IMR-90 (cell line): ENCODE measurements around the gene PRLH. TPM values are rescaled to one million over a fixed set of nuclear protein-coding genes. Genes with fewer than 3 reads are reported as not detected.

Experiments used
- ATAC-seq: fragments of 200-7000 bp; cut with Tn5 transposase; 2 replicates; pipeline ENCODE4 v1.9.1; 2020; ENCODE audit warnings: low read depth, mild to moderate bottlenecking, moderate library complexity
- BruUV-seq: library from RNA; stranded (reverse); fragments of 400-500 nt; replicated peaks from 2 replicates; lab custom pipeline; 2021; lab: Mats Ljungman, UMichigan
- CTCF ChIA-PET: fragments of 300-600 bp; formaldehyde crosslinking; extraction: SDS; loops from one replicate; lab custom pipeline; 2021; ENCODE audit warnings: antibody characterized with exemption; lab: Yijun Ruan, JAX
- POLR2A ChIA-PET: fragments of 300-600 bp; sonication (Branson Sonifier 250); formaldehyde crosslinking; loops from one replicate; lab custom pipeline; 2022; ENCODE audit warnings: antibody characterized with exemption; ENCODE audit not compliant: unreplicated experiment; lab: Charles Lee
- DNase-seq: peaks from one replicate; pipeline ENCODE4 v3.0.0; 2013
- H2AFZ ChIP-seq: replicated peaks from 2 replicates; pipeline ENCODE3; 2013; ENCODE audit warnings: low read length, mild to moderate bottlenecking; ENCODE audit not compliant: poor library complexity
- H2AK5ac ChIP-seq: 2 replicates; pipeline ENCODE4 v1.6.1; 2013; ENCODE audit warnings: low read depth, low read length, inconsistent platforms
- H2AK9ac ChIP-seq: replicated peaks from 2 replicates; pipeline ENCODE3; 2013; ENCODE audit warnings: mild to moderate bottlenecking, low read depth, low read length, moderate library complexity; ENCODE audit not compliant: poor library complexity
- H2BK120ac ChIP-seq: 2 replicates; pipeline ENCODE4 v1.6.1; 2013; ENCODE audit warnings: low read depth, low read length, inconsistent platforms
- H2BK15ac ChIP-seq: 3 replicates; pipeline ENCODE4 v1.6.1; 2013; ENCODE audit warnings: low read depth, low read length, inconsistent platforms
- H2BK20ac ChIP-seq: 2 replicates; pipeline ENCODE4 v1.6.1; 2013; ENCODE audit warnings: low read depth, mild to moderate bottlenecking, inconsistent platforms, low read length, moderate library complexity
- H2BK5ac ChIP-seq: 2 replicates; pipeline ENCODE4 v1.6.1; 2013; ENCODE audit warnings: mild to moderate bottlenecking, low read depth, low read length, inconsistent platforms; ENCODE audit not compliant: poor library complexity, severe bottlenecking
- H3K14ac ChIP-seq: replicated peaks from 2 replicates; pipeline ENCODE4 v1.6.1; 2013; ENCODE audit warnings: low read depth, low read length, inconsistent platforms
- H3K18ac ChIP-seq: 2 replicates; pipeline ENCODE4 v1.6.1; 2013; ENCODE audit warnings: low read depth, low read length, control low read depth
- H3K23ac ChIP-seq: 2 replicates; pipeline ENCODE4 v1.6.1; 2013; ENCODE audit warnings: low read depth, low read length, inconsistent platforms
- H3K27ac ChIP-seq: 2 replicates; pipeline ENCODE4 v1.5.1; 2013; ENCODE audit warnings: mild to moderate bottlenecking, control low read depth, low read length; ENCODE audit not compliant: insufficient read depth
- H3K27me3 ChIP-seq: 2 replicates; pipeline ENCODE4 v1.6.1; 2013; ENCODE audit warnings: low read length; ENCODE audit not compliant: control insufficient read depth, insufficient read depth
- H3K36me3 ChIP-seq: 2 replicates; pipeline ENCODE4 v1.6.1; 2013; ENCODE audit warnings: low read length, mixed read lengths; ENCODE audit not compliant: control insufficient read depth, insufficient read depth
- H3K4ac ChIP-seq: 2 replicates; pipeline ENCODE4 v1.6.1; 2013; ENCODE audit warnings: low read depth, low read length, inconsistent platforms
- H3K4me1 ChIP-seq: 2 replicates; pipeline ENCODE4 v1.6.1; 2013; ENCODE audit warnings: low read length, mixed read lengths; ENCODE audit not compliant: control insufficient read depth, insufficient read depth
- H3K4me2 ChIP-seq: 2 replicates; pipeline ENCODE4 v1.6.1; 2013; ENCODE audit warnings: low read depth, mild to moderate bottlenecking, control low read depth, low read length, moderate library complexity
- H3K4me3 ChIP-seq: 2 replicates; pipeline ENCODE4 v1.5.1; 2013; ENCODE audit warnings: low read depth, mild to moderate bottlenecking, control low read depth, low read length, moderate library complexity; ENCODE audit not compliant: insufficient read depth
- H3K56ac ChIP-seq: 2 replicates; pipeline ENCODE4 v1.6.1; 2013; ENCODE audit warnings: low read length, inconsistent platforms; ENCODE audit not compliant: insufficient read depth; ENCODE audit errors: extremely low read depth
- H3K79me1 ChIP-seq, 2 experiments: 2 replicates each; pipeline ENCODE4 v1.6.1; 2013; ENCODE audit warnings: low read length in 2 of 2, inconsistent platforms in 1 of 2, low read depth in 1 of 2
- H3K9ac ChIP-seq: 2 replicates; pipeline ENCODE4 v1.6.1; 2013; ENCODE audit warnings: low read depth, low read length, control low read depth
- H3K9me1 ChIP-seq: 2 replicates; pipeline ENCODE4 v1.6.1; 2013; ENCODE audit warnings: low read length, inconsistent platforms; ENCODE audit not compliant: insufficient read depth
- H3K9me3 ChIP-seq: 2 replicates; pipeline ENCODE4 v1.6.1; 2013; ENCODE audit warnings: low read length; ENCODE audit not compliant: control insufficient read depth, insufficient read depth
- H4K20me1 ChIP-seq: 2 replicates; pipeline ENCODE4 v1.6.1; 2013; ENCODE audit warnings: low read length, inconsistent platforms; ENCODE audit not compliant: insufficient read depth
- H4K5ac ChIP-seq: 2 replicates; pipeline ENCODE4 v1.6.1; 2013; ENCODE audit warnings: mild to moderate bottlenecking, low read depth, low read length, control low read depth
- H4K8ac ChIP-seq, 2 experiments: 2 replicates each; pipeline ENCODE4 v1.6.1; 2013; ENCODE audit warnings: low read depth in 2 of 2, low read length in 2 of 2, control low read depth in 1 of 2, inconsistent platforms in 1 of 2
- H4K91ac ChIP-seq: 2 replicates; pipeline ENCODE4 v1.6.1; 2013; ENCODE audit warnings: low read depth, low read length, inconsistent platforms; ENCODE audit not compliant: insufficient read depth
- BHLHE40 ChIP-seq: fragments of 150-350 bp; IDR thresholded peaks from 2 replicates; pipeline ENCODE4 v1.6.1; 2016; ENCODE audit warnings: mild to moderate bottlenecking, low read depth, low read length
- NFE2L2 ChIP-seq: fragments of 150-350 bp; IDR thresholded peaks from 2 replicates; pipeline ENCODE4 v1.6.1; 2016; ENCODE audit warnings: low read depth, mild to moderate bottlenecking, low read length
- RCOR1 ChIP-seq: IDR thresholded peaks from 2 replicates; pipeline ENCODE4 v1.6.1; 2012; ENCODE audit warnings: mild to moderate bottlenecking, low read length, improper control_type of control experiment; ENCODE audit not compliant: insufficient replicate concordance
- WGBS, 2 experiments: methylation state at CpG; one replicate each; pipeline versions ENCODE4 v1.1.5 to v1.1.7; 2013; ENCODE audit warnings: missing lambda C conversion rate in 2 of 2; ENCODE audit not compliant: insufficient read length in 1 of 2; ENCODE audit errors: extremely low coverage in 2 of 2; 5-methylcytosine and 5-hydroxymethylcytosine counted together
- dilution Hi-C: fragments of 300-500 bp; cut with HindIII; formaldehyde crosslinking; loops from one replicate; pipeline ENCODE4 v1.14.3; 2018; ENCODE audit warnings: low sequenced_read_pairs; ENCODE audit not compliant: unreplicated experiment
- in situ Hi-C: fragments of 300-500 bp; cut with MboI; formaldehyde crosslinking; loops from 3 replicates; pipeline ENCODE4 v1.14.3; 2019; ENCODE audit warnings: low sequenced_read_pairs, inconsistent platforms, mixed read lengths
- intact Hi-C: fragments of 100-400 bp; cut with micrococcal nuclease; formaldehyde crosslinking; loops from 2 replicates; pipeline ENCODE4 v1.10.0; 2022
- polyA plus RNA-seq, 3 experiments: library from polyadenylated mRNA; depleted of rRNA; stranded (reverse); fragments of >200 nt; gene quantifications; 2 replicates each; pipeline ENCODE4 v1.2.3, GENCODE V29; 2012; ENCODE audit warnings: low replicate concordance in 1 of 3
- total RNA-seq: library from RNA; depleted of rRNA; stranded (reverse); fragments of >200 nt; gene quantifications from 2 replicates; pipeline ENCODE4 v1.2.3, GENCODE V29; 2012

PRLH gene
- total and polyA plus RNA-seq, 2 of the 4 experiments (the other 2 are of a cell fraction), result not detected

DNA sequence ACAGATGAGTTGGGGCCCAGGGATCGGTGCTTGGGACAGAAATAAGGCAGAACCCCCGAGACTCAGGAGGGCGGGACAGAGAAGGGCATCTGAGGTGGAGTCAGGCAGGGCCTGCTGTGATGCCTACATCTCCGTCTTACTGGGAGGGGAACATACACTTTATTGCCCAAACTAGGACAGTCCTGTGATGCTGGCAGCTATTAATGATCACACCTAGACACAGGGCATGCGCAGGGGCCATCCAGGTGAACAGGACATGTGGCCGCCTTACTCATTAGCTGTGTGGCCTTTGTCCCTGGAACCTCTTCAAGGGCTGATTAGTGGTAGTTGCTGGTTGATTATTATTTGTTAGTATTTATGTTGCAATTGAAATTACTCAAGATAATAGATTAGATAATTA lies 46.1 kb upstream of the PRLH start:
- no peak overlapping the region for H4K8ac ChIP-seq
- no peak overlapping the region for H3K18ac ChIP-seq
- no peaks in the 10 kb centered on the region for H3K4me1 ChIP-seq
- H2AK9ac ChIP-seq, result no peak overlapping the region
- ATAC-seq (no peak), DNase-seq (no peak)
- H2AK5ac ChIP-seq, result no peak overlapping the region
- H4K20me1 ChIP-seq, result no peaks in the 10 kb centered on the region
- H2BK20ac ChIP-seq, result no peak overlapping the region
- H3K79me1 ChIP-seq, result peaks cover 0 to 5% of the 10 kb centered on the region in 2 experiments; a peak in 1 of 4 replicates
- intact Hi-C loops (no loop called here), in situ Hi-C loops (no loop called here), dilution Hi-C loops (no loop called here)
- 82% methylated on average over 2 of the region's 6 CpGs; no CpG with 5 or more reads in 1 of the 2 experiments for WGBS, 2 experiments
- CTCF ChIA-PET, result interaction anchor here (0.9 kb wide), 1 partner anchor 53 kb away, joined by 3 read pairs; no protein-coding TSS in a partner anchor
- H3K9me1 ChIP-seq, result no peaks in the 10 kb centered on the region; the same call in 1 of the 2 replicates
- H2BK120ac ChIP-seq, result no peak overlapping the region
- no peak overlapping the region for H3K56ac ChIP-seq
- no peak overlapping the region for H2BK5ac ChIP-seq
- H3K23ac ChIP-seq, result no peak overlapping the region
- TF ChIP-seq BHLHE40 (no peak), NFE2L2 (no peak), RCOR1 (no peak)
- no peak overlapping the region for H2AFZ ChIP-seq
- no peaks in the 10 kb centered on the region for H3K27me3 ChIP-seq
- H4K5ac ChIP-seq, result no peak overlapping the region
- BruUV-seq, result no TSS peak
- H3K36me3 ChIP-seq, result no peaks in the 10 kb centered on the region; the same call in 1 of the 2 replicates
- H3K9ac ChIP-seq, result no peak overlapping the region
- H3K27ac ChIP-seq, result no peak overlapping the region
- H3K4me2 ChIP-seq, result no peak overlapping the region
- H3K14ac ChIP-seq, result no peak overlapping the region
- no peaks in the 10 kb centered on the region for H3K9me3 ChIP-seq
- POLR2A ChIA-PET, result no interaction called here
- H4K91ac ChIP-seq, result no peak overlapping the region
- no peak overlapping the region for H3K4me3 ChIP-seq
- H2BK15ac ChIP-seq, result no peak overlapping the region
- no peak overlapping the region for H3K4ac ChIP-seq
